ENCODE results near the gene ZNF740.
A peak's percentile ranks its signal among the peaks of the same experiment; 100 is the strongest.

GRCh38 chr12:53225635-53226424, 45.3 kb downstream of the ZNF740 start:
- TF ChIP-seq CTCF (optimal IDR thresholded peaks at IDR 0.05 in 1 of 3, IDR thresholded peaks at IDR 0.05 in 1 of 3, conservative IDR thresholded peaks at IDR 0.05 in 1 of 3; ENCODE audit: extremely low read depth in 1 of 3, insufficient read depth in 2 of 3, low read length in 3 of 3) (peak in 1 of 3 experiments; percentile 6), EZH2 (IDR thresholded peaks at IDR 0.05; ENCODE audit: low read length) (no peak)
